ENCODE results near the gene INPP5B.

DNA sequence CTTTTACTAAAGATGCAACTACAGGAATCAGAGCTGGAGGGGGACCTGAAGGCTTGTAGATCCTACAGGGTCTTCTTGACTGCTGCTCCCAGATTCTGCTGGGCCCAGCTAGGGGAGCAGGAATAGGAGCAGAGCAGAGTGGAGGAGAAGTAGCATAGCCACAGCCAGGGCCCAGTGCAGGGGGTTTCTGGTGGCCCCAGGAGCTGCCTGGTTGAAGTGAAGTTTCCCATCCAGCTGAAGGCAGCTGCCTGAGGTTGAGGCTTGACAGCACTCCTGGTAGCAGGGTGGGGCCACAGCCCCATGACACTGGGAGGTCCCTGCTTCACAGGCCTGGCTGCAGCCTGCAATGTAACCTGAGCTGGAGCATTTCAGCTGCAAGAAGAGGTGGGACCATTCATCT lies 2.0 kb upstream of the INPP5B start:
- TF ChIP-seq CHD1 (IDR thresholded peaks at IDR 0.05; ENCODE audit: low read depth, low read length), result no peak
- TF ChIP-seq FOS (IDR thresholded peaks at IDR 0.05; ENCODE audit: borderline replicate concordance, extremely low read depth, insufficient read length), result no peak
- no peak for TF ChIP-seq CREM (IDR thresholded peaks at IDR 0.05; ENCODE audit: low read depth)
- no peak for TF ChIP-seq SP1 (IDR thresholded peaks at IDR 0.05; ENCODE audit: low read depth, low read length)
- no peak for TF ChIP-seq ETV6 (conservative IDR thresholded peaks at IDR 0.05 in 1 of 2, IDR thresholded peaks at IDR 0.05 in 1 of 2; ENCODE audit: borderline replicate concordance in 1 of 2, low read depth in 1 of 2)
- no peak for TF ChIP-seq USF1 (IDR thresholded peaks at IDR 0.05; ENCODE audit: borderline replicate concordance, extremely low read length, insufficient read depth, low read depth, low read length)
